WERI-Rb-1 (cell line): ENCODE results near the gene APCDD1L.

Experiments used
- DNase-seq: peaks from one replicate; pipeline ENCODE4 v3.0.0-alpha.2; 2020
- H3K27ac ChIP-seq: fragments of 250-450 bp; sonication (Bioruptor Pico); 2 replicates; pipeline ENCODE4 v1.5.1; 2020; ENCODE audit warnings: mild to moderate bottlenecking, moderate library complexity
- H3K27me3 ChIP-seq: fragments of 250-450 bp; sonication (Bioruptor Pico); 2 replicates; pipeline ENCODE4 v1.5.1; 2021; ENCODE audit warnings: mild to moderate bottlenecking, low read depth, moderate library complexity; ENCODE audit not compliant: insufficient read depth, severe bottlenecking
- H3K36me3 ChIP-seq: fragments of 250-450 bp; sonication (Bioruptor Pico); 2 replicates; pipeline ENCODE4 v1.5.1; 2020; ENCODE audit warnings: mild to moderate bottlenecking, moderate library complexity
- H3K4me3 ChIP-seq: 2 replicates; pipeline ENCODE4 v1.5.1; 2011; ENCODE audit warnings: low read depth, mild to moderate bottlenecking, control low read depth, low read length
- H3K9me3 ChIP-seq: fragments of 250-450 bp; sonication (Bioruptor Pico); 2 replicates; pipeline ENCODE4 v1.5.1; 2021; ENCODE audit warnings: mild to moderate bottlenecking, moderate library complexity; ENCODE audit not compliant: severe bottlenecking
- CTCF ChIP-seq: IDR thresholded peaks from 2 replicates; pipeline ENCODE4 v1.5.1; 2011; ENCODE audit warnings: low read depth, mild to moderate bottlenecking, control low read depth, inconsistent platforms, low read length

APCDD1L gene

DNA sequence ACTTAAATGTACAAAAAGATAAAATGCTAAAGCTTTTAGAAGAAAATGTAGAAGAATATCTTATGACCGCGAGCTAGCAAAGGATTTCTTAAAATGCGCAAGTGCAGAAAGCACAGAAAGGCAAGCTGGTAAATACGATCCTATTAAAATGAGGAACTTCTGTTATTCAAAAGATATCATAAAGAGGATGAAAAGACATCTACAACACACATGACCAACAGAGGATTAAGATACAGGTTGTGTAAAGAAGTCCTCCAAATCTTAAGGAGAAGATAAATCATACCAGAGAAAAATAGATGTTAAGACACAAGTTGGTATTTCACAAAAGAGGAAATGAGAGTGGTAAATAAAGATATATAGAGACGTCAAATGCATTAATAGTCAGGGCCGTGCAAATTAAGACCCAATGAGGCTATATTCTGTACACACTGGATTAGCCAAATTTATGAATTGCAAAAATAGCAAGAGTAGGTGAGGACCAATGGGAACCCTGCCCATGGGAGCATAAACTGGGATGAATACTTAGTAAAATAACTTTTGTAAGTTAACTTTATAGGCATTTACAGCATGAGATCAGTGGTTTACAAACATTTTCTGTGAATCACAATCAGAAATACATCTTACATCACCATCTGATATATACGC is 23.0 kb downstream of the APCDD1L start:
- no peak overlapping the region for H3K4me3 ChIP-seq
- no peak for TF ChIP-seq CTCF
- no peaks in the 10 kb centered on the region for H3K27me3 ChIP-seq
- H3K36me3 ChIP-seq, result no peaks in the 10 kb centered on the region
- no peak overlapping the region for H3K27ac ChIP-seq
- no peak for DNase-seq
- peaks cover 5% of the 10 kb centered on the region for H3K9me3 ChIP-seq

- Histone ChIP-seq H3K4me3 (no peak overlapping the region), H3K27ac (no peak overlapping the region), H3K9me3 (peaks cover 17% of the 10 kb centered on the region), H3K27me3 (peaks cover 3% of the 10 kb centered on the region), H3K36me3 (no peaks in the 10 kb centered on the region)
- no peak for TF ChIP-seq CTCF
- no peak for DNase-seq
Observed at GRCh38 chr20:58486207-58486606, 29.0 kb downstream of the APCDD1L start.

DNA sequence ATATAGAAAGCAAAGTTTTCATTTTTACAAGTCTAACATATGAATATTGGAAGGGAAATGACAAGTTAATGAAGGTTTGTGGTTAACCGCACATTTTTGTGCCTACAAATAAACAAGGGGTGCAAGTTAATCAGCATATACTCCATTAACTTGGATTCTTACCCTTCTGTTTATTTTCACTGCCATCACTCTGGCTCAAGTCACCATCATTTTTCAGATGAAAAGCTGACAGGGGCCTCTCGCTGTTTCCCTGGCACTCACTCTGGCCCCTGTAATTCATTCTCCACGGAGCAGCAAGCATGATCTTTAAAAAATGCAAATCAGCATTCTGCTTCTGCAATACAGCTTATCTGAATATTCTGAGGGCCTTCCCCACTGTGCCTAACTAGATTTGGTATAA is 29.8 kb downstream of the APCDD1L start:
- H3K27ac ChIP-seq, result no peak overlapping the region
- H3K27me3 ChIP-seq, result peaks cover 11% of the 10 kb centered on the region
- H3K36me3 ChIP-seq, result no peaks in the 10 kb centered on the region
- no peak for DNase-seq
- H3K4me3 ChIP-seq, result no peak overlapping the region
- H3K9me3 ChIP-seq, result peaks cover 17% of the 10 kb centered on the region
- TF ChIP-seq CTCF, result no peak

DNA sequence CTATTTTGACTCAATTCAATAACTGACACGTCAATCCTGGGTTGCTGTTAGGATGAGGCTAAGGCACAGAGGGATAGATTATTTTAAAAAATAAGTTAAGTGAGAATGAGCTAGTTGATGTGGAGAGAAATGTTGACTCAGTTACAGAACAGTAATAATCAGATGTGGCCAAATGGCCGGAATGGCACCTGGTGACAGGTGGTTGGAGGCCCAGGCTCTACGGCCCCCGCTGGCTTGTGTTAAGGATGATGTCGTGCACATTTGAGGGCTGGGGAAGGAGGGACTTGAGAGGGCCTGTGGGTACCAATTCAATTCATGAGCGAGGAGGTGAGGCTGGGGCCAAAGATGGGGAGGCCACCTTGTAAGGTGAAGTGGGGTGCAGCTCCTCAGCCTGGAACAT is 31.7 kb downstream of the APCDD1L start:
- no peak for TF ChIP-seq CTCF
- Histone ChIP-seq H3K27me3 (peaks cover 16% of the 10 kb centered on the region), H3K4me3 (no peak overlapping the region), H3K36me3 (no peaks in the 10 kb centered on the region), H3K27ac (no peak overlapping the region), H3K9me3 (peaks cover 18% of the 10 kb centered on the region)
- DNase-seq, result no peak

- H3K9me3 ChIP-seq, result peaks cover 20% of the 10 kb centered on the region
- DNase-seq, result no peak
- no peaks in the 10 kb centered on the region for H3K36me3 ChIP-seq
- H3K27me3 ChIP-seq, result peaks cover 16% of the 10 kb centered on the region
- H3K4me3 ChIP-seq, result no peak overlapping the region
- no peak overlapping the region for H3K27ac ChIP-seq
- no peak for TF ChIP-seq CTCF
Observed at GRCh38 chr20:58483051-58483450, 32.1 kb downstream of the APCDD1L start.

DNA sequence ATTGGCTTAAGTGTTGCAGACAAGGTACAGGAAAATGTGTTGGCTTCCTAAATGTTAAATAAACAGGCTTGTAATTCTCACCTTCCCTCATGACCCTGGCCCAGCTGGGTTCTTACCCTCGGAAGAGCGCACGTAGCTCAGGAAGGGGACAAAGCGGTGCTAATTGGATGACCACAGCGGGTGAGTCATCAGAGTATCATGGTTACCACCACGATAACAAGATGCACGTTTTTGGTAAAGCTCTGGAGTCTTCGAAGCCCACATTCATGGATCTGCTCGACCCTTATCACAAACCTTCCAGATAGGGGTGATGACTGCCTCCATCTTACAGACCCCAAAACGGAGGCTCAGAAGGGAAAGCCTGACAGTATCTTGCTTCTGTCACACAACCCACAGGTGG is 32.8 kb downstream of the APCDD1L start:
- DNase-seq, result no peak
- H3K36me3 ChIP-seq, result no peaks in the 10 kb centered on the region
- no peak for TF ChIP-seq CTCF
- H3K4me3 ChIP-seq, result no peak overlapping the region
- no peak overlapping the region for H3K27ac ChIP-seq
- H3K27me3 ChIP-seq, result peaks cover 16% of the 10 kb centered on the region
- H3K9me3 ChIP-seq, result peaks cover 21% of the 10 kb centered on the region
